ENCODE results near the gene CACNA2D2.

CACNA2D2 gene

GRCh38 chr3:50416736-50417636, 86.4 kb downstream of the CACNA2D2 start:
- no peak for TF ChIP-seq CTCF (IDR thresholded peaks at IDR 0.05)

- TF ChIP-seq CTCF (IDR thresholded peaks at IDR 0.05) = no peak
These were observed 87.6 kb downstream of the CACNA2D2 start for GRCh38 chr3:50415816-50416215.

GRCh38 chr3:50415061-50415460, 88.4 kb downstream of the CACNA2D2 start:
- no peak for TF ChIP-seq CTCF (IDR thresholded peaks at IDR 0.05)

- TF ChIP-seq CTCF (IDR thresholded peaks at IDR 0.05) = no peak
These were observed 88.8 kb downstream of the CACNA2D2 start for GRCh38 chr3:50414616-50415015.

- no peak for TF ChIP-seq CTCF (IDR thresholded peaks at IDR 0.05)
These were observed 91.1 kb downstream of the CACNA2D2 start for GRCh38 chr3:50412231-50412754.

GRCh38 chr3:50411229-50411628, 92.2 kb downstream of the CACNA2D2 start:
- TF ChIP-seq CTCF (IDR thresholded peaks at IDR 0.05) = no peak

GRCh38 chr3:50410608-50411139, 92.8 kb downstream of the CACNA2D2 start:
- TF ChIP-seq CTCF (IDR thresholded peaks at IDR 0.05) = no peak

All from LNCAP (cell line).